HEK293 (cell line): Measurements from ENCODE around the gene ATF7IP2.
A peak's percentile ranks its signal among the peaks of the same experiment; 100 is the strongest.
"Not testable (repeated sequence)": the region's sequence is repeated elsewhere in the genome, so short reads cannot be mapped to it uniquely, and the experiment has no call there.

Source experiments
- CTCF ChIA-PET: fragments of 350-600 bp; formaldehyde crosslinking; extraction: SDS; loops from one replicate; lab custom pipeline; 2021; ENCODE audit warnings: antibody characterized with exemption; lab: Yijun Ruan, JAX
- POLR2A ChIA-PET: fragments of 300-600 bp; formaldehyde crosslinking; extraction: SDS; loops from one replicate; lab custom pipeline; 2020; ENCODE audit warnings: antibody characterized with exemption, inconsistent platforms; lab: Yijun Ruan, JAX
- H3K27ac ChIP-seq: fragments of 200-500 bp; sonication (Bioruptor generic); 2 replicates; pipeline ENCODE4 v1.5.1; 2014; ENCODE audit warnings: low read depth, low read length, control low read depth, inconsistent platforms; ENCODE audit errors: extremely low read depth
- H3K36me3 ChIP-seq, 2 experiments: fragments of 200-500 bp in 1 of 2; sonication (Bioruptor generic) in 1 of 2; 1 replicate in 1 of 2; 2 replicates in 1 of 2; pipeline ENCODE4 v1.5.1; 2014 to 2017; ENCODE audit warnings: inconsistent platforms in 2 of 2, low read length in 2 of 2; ENCODE audit not compliant: control insufficient read depth in 2 of 2, insufficient read depth in 1 of 2
- H3K4me1 ChIP-seq: fragments of 200-500 bp; sonication (Bioruptor generic); 2 replicates; pipeline ENCODE4 v1.5.1; 2014; ENCODE audit warnings: mild to moderate bottlenecking, low read length, inconsistent platforms; ENCODE audit not compliant: control insufficient read depth, insufficient read depth
- H3K4me3 ChIP-seq: 2 replicates; pipeline ENCODE4 v1.5.1; 2011; ENCODE audit warnings: low read depth, mild to moderate bottlenecking, control low read depth, low read length, moderate library complexity
- H3K9me3 ChIP-seq: fragments of 200-500 bp; sonication (Bioruptor generic); 2 replicates; pipeline ENCODE4 v1.5.1; 2014; ENCODE audit warnings: low read depth, low read length, inconsistent platforms; ENCODE audit not compliant: control insufficient read depth, insufficient read depth
- ATF2 ChIP-seq: fragments of 450-650 bp; formaldehyde crosslinking; IDR thresholded peaks from 2 replicates; pipeline ENCODE4 v1.5.1; 2016; ENCODE audit warnings: missing biosample characterization, missing genetic modification characterization, low read depth
- FEZF1 ChIP-seq: fragments of 450-650 bp; formaldehyde crosslinking; IDR thresholded peaks from 2 replicates; pipeline ENCODE4 v1.5.1; 2016; ENCODE audit warnings: missing biosample characterization, missing genetic modification characterization
- HOXA7 ChIP-seq: sonication (generic); formaldehyde crosslinking; IDR thresholded peaks from 2 replicates; pipeline ENCODE4 v1.8.1; 2022; ENCODE audit warnings: missing genetic modification reagents, borderline replicate concordance
- IKZF3 ChIP-seq: fragments of 450-650 bp; IDR thresholded peaks from 2 replicates; pipeline ENCODE4 v1.5.0; 2018; ENCODE audit warnings: missing biosample characterization, mild to moderate bottlenecking, missing genetic modification characterization, moderate library complexity
- REST ChIP-seq: fragments of 450-650 bp; formaldehyde crosslinking; IDR thresholded peaks from 2 replicates; pipeline ENCODE4 v1.5.1; 2016; ENCODE audit warnings: missing biosample characterization, missing genetic modification characterization
- SETDB1 ChIP-seq: IDR thresholded peaks from one replicate; pipeline ENCODE4 v1.6.1; 2017; ENCODE audit warnings: mild to moderate bottlenecking, low read length, moderate library complexity, mixed read lengths; ENCODE audit not compliant: insufficient read length
- SP7 ChIP-seq: fragments of 450-650 bp; formaldehyde crosslinking; IDR thresholded peaks from 2 replicates; pipeline ENCODE4 v1.5.1; 2016; ENCODE audit warnings: missing biosample characterization, missing genetic modification characterization
- ZNF112 ChIP-seq: fragments of 450-650 bp; formaldehyde crosslinking; IDR thresholded peaks from 2 replicates; pipeline ENCODE4 v1.5.0; 2017; ENCODE audit warnings: missing biosample characterization, missing genetic modification characterization
- ZNF184 ChIP-seq: fragments of 450-650 bp; IDR thresholded peaks from 2 replicates; pipeline ENCODE4 v1.5.1; 2018; ENCODE audit warnings: missing biosample characterization, mild to moderate bottlenecking, missing genetic modification characterization
- ZNF324 ChIP-seq: fragments of 450-650 bp; formaldehyde crosslinking; IDR thresholded peaks from 2 replicates; pipeline ENCODE4 v1.5.1; 2016; ENCODE audit warnings: missing biosample characterization, missing genetic modification characterization
- ZNF354C ChIP-seq: fragments of 450-650 bp; formaldehyde crosslinking; IDR thresholded peaks from 2 replicates; pipeline ENCODE4 v1.5.1; 2016; ENCODE audit warnings: missing biosample characterization, missing genetic modification characterization, low read depth, borderline replicate concordance
- ZNF37A ChIP-seq: fragments of 450-650 bp; IDR thresholded peaks from 2 replicates; pipeline ENCODE4 v1.5.1; 2018; ENCODE audit warnings: missing biosample characterization, missing genetic modification characterization
- ZNF529 ChIP-seq: fragments of 450-650 bp; formaldehyde crosslinking; IDR thresholded peaks from 2 replicates; pipeline ENCODE4 v1.5.1; 2017; ENCODE audit warnings: missing genetic modification characterization, missing biosample characterization; ENCODE audit not compliant: insufficient replicate concordance
- ZNF558 ChIP-seq: fragments of 450-650 bp; formaldehyde crosslinking; IDR thresholded peaks from 2 replicates; pipeline ENCODE4 v1.5.1; 2016; ENCODE audit warnings: missing biosample characterization, missing genetic modification characterization
- ZSCAN16 ChIP-seq: fragments of 450-650 bp; formaldehyde crosslinking; IDR thresholded peaks from 2 replicates; pipeline ENCODE4 v1.5.1; 2016; ENCODE audit warnings: missing biosample characterization, missing genetic modification characterization
- ZSCAN30 ChIP-seq: fragments of 450-650 bp; IDR thresholded peaks from 2 replicates; pipeline ENCODE4 v1.5.1; 2018; ENCODE audit warnings: missing biosample characterization, mild to moderate bottlenecking, missing genetic modification characterization, moderate library complexity
- TF ChIP-seq, protein P1 (sequence below): fragments of 450-650 bp; formaldehyde crosslinking; IDR thresholded peaks from 2 replicates; pipeline ENCODE4 v1.5.1; 2016; ENCODE audit warnings: missing biosample characterization, missing genetic modification characterization

Gene ATF7IP2

DNA sequence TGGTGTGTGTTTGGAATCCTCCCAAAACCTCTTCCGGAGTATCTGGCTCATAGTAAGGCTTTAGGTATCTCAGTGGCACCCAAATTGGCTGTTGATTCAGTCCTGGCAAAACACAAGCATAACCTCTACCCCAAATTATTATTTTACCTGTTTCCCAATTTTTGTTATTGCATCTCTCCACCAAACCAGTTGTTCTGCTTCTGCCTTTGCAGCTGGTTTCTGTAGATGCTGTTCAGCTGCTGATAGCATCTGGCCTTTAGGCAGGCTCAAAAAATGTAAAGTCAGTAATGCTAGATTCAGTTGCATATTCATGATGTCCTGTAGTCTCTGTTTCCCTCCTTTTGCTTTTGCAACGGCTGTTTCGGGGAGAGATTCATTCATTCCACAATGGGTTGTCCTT, 33.8 kb downstream of the ATF7IP2 start (continued):
- no peak for TF ChIP-seq HOXA7 (CRISPR knock-in tag)

DNA sequence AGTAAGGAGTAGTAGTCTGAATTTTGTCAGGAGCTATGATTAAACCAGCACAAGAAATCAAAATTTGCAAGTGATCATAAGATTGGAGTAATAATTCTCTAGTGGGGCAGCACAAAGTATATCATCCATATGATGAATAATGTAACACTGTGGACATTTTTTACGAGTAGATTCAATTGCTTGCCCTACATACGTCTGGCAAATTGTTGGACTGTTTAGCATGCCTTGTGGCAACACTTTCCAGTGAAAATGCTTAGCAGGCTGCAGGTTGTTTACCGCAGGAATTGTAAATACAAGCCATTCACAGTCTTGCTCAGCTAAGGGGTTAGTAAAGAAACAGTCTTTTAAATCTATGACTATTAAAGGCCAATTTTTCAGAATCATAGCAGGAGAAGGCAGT, 35.7 kb downstream of the ATF7IP2 start:
- CTCF ChIA-PET = no interaction called here
- POLR2A ChIA-PET = no interaction called here
- no peak overlapping the region for H3K27ac ChIP-seq
- no peak for TF ChIP-seq ZSCAN16 (tag by site-specific recombination)
- TF ChIP-seq ZNF37A = no peak
- TF ChIP-seq ATF2 (tag by site-specific recombination) = no peak
- no peak for TF ChIP-seq IKZF3 (tag by site-specific recombination)
- TF ChIP-seq ZNF529 (tag by site-specific recombination) = no peak
- TF ChIP-seq ZNF354C (tag by site-specific recombination) = no peak
- no peak overlapping the region for H3K4me3 ChIP-seq
- no peaks in the 10 kb centered on the region for H3K36me3 ChIP-seq
- H3K4me1 ChIP-seq = no peaks in the 10 kb centered on the region
- H3K9me3 ChIP-seq = no peaks in the 10 kb centered on the region

- no peak for TF ChIP-seq SP7 (tag by site-specific recombination)
- no peak for TF ChIP-seq FEZF1
- TF ChIP-seq, protein P1, sequence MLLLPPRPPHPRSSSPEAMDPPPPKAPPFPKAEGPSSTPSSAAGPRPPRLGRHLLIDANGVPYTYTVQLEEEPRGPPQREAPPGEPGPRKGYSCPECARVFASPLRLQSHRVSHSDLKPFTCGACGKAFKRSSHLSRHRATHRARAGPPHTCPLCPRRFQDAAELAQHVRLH (tag by site-specific recombination) = no peak
- no peak for TF ChIP-seq ZNF558
- TF ChIP-seq, all 188 proteins: peak for 0
- ChIA-PET CTCF (no interaction called here), POLR2A (no interaction called here)
- no peak overlapping the region for H3K27ac ChIP-seq
- H3K9me3 ChIP-seq = no peaks in the 10 kb centered on the region
- H3K4me3 ChIP-seq = no peak overlapping the region
- no peaks in the 10 kb centered on the region for H3K4me1 ChIP-seq
- H3K36me3 ChIP-seq = peaks cover 5 to 19% of the 10 kb centered on the region in 2 experiments; a peak in 2 of 3 replicates
Observed at GRCh38 chr16:10428433-10429168, 42.7 kb downstream of the ATF7IP2 start.

GRCh38 chr16:10429299-10429969, 43.6 kb downstream of the ATF7IP2 start:
- H3K4me1 ChIP-seq, POLR2A ChIA-PET: not testable (repeated sequence)

GRCh38 chr16:10441726-10442125, 55.9 kb downstream of the ATF7IP2 start:
- H3K4me3 ChIP-seq = no peak overlapping the region
- no peaks in the 10 kb centered on the region for H3K9me3 ChIP-seq
- no peaks in the 10 kb centered on the region for H3K4me1 ChIP-seq
- H3K27ac ChIP-seq = no peak overlapping the region
- CTCF ChIA-PET = interaction anchor here (0.6 kb wide), 1 partner anchor 231 kb away, joined by 3 read pairs; no protein-coding TSS in a partner anchor
- peaks cover 0 to 62% of the 10 kb centered on the region in 2 experiments; a peak in 2 of 3 replicates for H3K36me3 ChIP-seq
- TF ChIP-seq REST (no peak), FEZF1 (no peak), SETDB1 (peak; percentile 56), ZSCAN30 (tag by site-specific recombination) (no peak), ZNF112 (tag by site-specific recombination) (no peak), ZNF184 (tag by site-specific recombination) (no peak), ZNF324 (tag by site-specific recombination) (no peak)
- TF ChIP-seq, all 188 proteins: peak for 1
- POLR2A ChIA-PET = no interaction called here

More at GRCh38 chr16:10429299-10429969, 43.6 kb downstream of the ATF7IP2 start:
- H3K27ac ChIP-seq, CTCF ChIA-PET, H3K9me3 ChIP-seq, H3K4me3 ChIP-seq: not testable (repeated sequence)
- H3K36me3 ChIP-seq = peaks cover 5 to 27% of the 10 kb centered on the region in 2 experiments; a peak in 2 of 3 replicates
